Activated CD4-positive, alpha-beta T cell treated with anti-CD3 and anti-CD28 coated beads for 4 hours (primary cell): Measurements from ENCODE around the gene TAPT1.
"Not testable (repeated sequence)": the region's sequence is repeated elsewhere in the genome, so short reads cannot be mapped to it uniquely, and the experiment has no call there.

Experiments
- DNase-seq, 2 donors: peaks; one replicate each; pipeline ENCODE4 v3.0.0-alpha.2; 2020

TAPT1 gene

DNA sequence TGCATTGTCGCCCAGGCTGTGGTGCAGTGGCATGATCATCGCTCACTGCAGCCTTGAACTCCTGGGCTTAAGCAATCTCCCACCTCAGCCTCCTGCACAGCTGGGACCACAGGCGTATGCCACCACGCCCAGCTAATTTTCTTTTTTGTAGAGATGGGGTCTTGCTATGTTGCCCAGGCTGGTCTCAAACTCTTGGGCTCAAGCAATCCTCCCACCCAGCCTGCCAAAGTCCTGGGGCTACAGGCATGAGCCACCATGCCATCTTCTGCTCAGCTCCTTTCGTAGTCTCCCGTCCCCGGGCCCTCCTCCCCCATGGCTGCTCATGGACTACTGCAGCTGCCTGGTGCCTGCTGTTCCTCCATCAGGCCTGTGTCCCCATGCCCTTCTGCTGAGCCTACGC is 58.1 kb downstream of the TAPT1 start:
- no peak for DNase-seq

GRCh38 chr4:16165931-16166330 is 60.3 kb downstream of the TAPT1 start:
- DNase-seq = no peak

DNA sequence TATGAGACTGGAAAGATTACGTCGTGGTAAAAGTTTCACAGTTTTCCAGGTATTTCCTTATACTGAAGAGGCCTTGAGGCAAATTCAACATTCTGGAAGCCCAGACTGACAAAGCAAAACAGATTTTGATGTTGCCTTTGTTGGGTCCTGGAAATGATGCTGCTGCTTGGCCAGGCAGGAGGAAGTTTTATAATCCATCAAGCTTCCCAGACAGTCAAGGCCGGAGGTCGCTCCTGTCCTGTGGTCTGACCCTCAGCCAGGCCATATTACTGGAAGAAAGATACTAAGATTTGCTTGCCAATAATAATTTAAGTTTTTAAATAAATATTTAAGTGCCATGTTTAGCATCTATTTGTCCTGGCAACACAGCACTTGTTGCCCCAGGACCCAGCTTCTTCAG is 63.4 kb downstream of the TAPT1 start:
- DNase-seq = no peak

DNA sequence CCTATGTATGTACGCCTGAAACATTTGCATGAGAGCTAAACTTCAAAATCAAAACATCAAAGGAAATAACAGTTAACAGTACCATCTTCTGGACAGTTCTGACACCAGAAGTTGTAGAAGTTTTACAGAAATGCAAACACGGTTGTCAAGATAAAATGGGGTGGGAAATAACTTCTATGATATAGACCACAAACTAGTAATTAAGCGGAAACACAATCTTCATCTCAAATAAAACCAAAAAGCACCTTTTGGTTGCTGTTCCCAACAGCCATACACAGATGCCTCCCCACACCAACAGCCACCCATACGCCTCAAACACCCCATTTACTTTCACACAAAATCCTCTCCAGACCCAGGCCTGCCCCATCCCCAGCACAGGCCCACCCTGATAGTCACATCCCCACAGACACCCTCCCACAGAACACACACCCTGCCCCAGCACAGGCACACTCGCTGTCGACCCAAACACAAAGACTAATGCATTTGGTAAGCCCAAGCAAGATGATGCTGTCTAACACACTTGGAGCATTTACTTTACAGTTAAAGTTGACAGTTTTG is 64.3 kb downstream of the TAPT1 start:
- no peak for DNase-seq

DNA sequence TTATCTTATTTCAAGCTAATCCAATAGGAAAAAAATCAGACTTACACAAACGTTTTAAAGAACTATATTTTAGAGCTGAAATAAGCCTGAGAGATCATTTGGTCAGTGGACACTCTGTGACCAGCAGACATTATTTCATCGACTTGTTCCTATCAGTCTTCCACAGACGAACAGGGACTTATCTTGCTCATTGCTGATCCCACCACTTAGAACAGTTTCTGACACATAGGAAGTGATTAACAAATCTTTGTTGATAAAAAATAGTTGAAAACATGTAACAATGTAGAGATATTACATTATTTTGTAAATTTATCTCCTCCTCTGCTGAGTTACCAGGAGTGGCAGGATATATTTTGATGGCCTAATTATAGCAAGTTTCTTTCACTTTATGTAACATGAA is 65.8 kb downstream of the TAPT1 start:
- DNase-seq = no peak

DNA sequence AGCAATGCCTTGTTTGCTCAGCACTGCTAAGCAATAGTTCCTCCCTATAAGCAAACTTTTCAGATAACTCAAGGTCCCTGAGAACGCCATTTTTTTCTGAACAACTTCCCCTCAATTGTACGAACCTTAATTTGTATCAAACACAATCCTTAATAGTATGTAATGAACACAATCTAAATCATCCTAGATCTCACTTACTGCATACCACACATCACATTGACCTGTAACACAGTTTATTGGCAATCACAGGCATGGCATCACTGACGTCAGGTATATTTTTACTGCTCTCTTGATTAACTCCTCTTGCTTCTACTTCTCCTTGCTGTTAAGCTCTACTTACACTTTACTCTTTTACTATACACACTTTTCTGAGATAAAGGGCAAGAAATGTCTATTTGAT is 67.0 kb downstream of the TAPT1 start:
- DNase-seq = no peak

- no peak for DNase-seq
Observed at GRCh38 chr4:16158504-16158852, 67.8 kb downstream of the TAPT1 start.

DNA sequence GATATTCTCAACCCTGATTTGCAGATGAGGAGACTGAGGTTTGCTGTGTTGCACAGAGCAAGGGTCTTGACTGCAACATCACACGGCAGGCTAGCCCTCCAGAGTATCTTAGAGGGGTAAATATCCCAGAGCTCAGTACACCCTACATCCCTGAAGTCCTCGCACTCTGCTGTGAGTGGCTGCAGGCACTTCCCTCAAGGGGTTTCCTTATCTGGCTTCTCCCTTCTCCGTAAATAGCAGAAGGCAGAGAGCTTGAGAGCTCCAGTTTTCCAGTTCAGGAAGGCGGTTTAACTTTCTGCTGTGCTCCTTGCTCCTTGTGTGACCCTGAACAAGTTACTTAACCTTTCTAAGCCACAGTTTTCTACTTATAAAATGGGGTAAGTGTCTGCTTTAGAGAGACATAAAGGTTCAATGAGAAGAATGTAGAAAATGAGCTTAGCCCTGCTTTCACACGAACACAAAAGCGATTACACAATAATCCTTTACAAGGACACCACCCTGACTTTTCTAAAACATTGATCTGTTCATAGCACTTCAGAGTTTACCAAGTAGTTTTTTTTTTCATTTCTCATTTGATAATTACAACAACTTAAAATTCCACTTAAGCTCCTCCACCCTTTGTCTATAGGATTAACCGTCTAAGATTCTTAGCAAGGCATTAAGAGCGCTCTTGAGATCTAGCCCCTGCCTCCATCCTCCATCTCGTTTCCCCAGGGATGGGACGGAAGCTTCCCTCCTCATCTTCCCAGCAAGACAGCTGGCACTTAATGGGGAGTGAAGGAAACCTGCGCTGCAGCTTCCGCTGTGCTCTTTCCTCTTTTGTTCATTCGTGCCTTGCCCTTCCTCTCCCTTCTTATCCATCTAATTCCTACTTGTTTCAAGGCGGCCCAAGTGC is 68.4 kb downstream of the TAPT1 start:
- DNase-seq = no peak

DNA sequence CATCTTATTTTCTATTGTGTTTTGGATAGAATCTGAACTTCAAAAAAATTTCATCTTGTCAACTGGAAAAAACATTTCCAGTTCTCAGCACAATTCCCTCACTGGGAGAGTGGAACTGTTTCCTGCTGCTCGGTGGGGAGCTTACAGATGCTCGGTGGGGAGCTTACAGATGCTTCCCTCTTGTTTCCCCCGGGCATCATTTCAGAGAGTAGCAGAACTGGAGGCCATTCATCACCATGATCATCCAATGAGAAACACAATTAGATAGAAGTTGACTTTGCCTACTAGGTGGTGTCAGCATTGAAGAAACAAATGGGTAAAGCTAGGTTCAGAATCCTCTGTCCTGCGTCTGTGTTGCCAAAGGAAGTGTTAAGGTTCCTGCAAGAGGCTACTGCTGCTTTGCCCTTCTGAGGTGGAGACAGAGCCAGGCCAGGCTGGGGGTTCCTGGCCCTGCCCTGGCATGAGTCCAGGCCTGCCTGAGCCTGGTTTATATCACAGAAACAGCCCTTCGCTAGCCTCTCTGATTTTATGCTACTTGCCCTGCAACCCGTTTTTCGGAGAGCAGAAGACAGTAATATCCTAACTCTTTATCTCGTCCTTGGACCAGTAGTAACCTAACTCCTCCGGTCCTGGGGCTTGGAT is 70.6 kb downstream of the TAPT1 start:
- DNase-seq = no peak

DNA sequence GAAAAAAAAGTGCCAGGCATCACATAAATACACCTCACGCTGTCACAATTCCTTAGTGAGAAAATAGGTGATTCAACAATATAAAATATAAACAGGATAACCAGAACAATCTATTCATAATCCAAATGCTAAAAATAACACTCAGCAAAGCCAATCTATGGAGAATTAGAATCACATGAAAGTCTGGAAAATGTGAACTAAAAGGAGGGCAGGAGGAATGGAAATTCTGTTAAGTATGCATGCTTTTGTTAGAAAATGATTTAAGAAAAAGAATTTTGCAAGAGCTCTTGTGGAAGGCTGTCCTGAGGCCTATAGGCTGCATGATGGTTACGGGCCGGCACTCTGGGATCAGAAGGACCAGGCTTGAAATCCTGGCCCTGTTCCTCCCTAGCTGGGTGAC is 71.8 kb downstream of the TAPT1 start:
- DNase-seq = no peak

GRCh38 chr4:16150716-16151115 is 75.6 kb downstream of the TAPT1 start:
- DNase-seq = no peak

GRCh38 chr4:16144913-16145312 is 81.4 kb downstream of the TAPT1 start:
- DNase-seq = not testable (repeated sequence)

DNA sequence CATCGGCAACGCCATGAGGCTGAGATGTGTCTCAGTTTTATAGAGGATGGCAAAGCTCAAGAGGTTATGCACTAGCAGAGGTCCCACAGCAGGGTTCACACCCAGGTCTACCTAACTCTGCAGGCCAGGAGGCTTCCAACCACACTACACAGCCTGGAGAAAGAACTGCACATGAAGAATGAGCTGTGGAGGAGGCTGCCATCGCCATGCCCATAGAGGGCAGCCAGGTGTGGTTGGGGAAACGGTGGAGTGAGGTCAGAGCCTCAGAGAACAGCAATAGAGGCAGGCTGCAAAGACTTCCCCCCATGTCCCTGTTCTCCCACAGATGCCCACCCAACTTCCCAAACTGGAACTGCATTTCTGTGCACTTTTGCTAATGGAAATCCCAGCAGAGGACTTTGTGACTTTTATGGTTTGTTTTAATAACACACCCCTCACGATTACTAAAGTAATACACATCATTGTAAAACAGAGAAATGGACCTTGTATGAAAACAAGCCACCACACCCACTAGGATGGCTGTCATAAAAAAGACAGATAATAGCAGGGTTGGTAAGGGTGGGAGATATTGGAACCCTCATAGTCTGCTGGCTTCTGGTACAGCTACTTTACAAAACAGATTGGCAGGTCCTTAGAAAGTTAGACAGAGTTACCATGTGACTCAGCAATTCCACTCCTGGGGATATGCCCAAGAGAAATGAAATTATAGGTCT is 83.5 kb downstream of the TAPT1 start:
- DNase-seq = no peak

GRCh38 chr4:16140879-16141249 is 85.4 kb downstream of the TAPT1 start:
- DNase-seq = no peak

- no peak for DNase-seq
Observed at GRCh38 chr4:16140231-16140878, 85.9 kb downstream of the TAPT1 start.

- no peak for DNase-seq
Observed at GRCh38 chr4:16139066-16139945, 87.0 kb downstream of the TAPT1 start.

- DNase-seq = no peak
Observed at GRCh38 chr4:16136827-16137226, 89.4 kb downstream of the TAPT1 start.

DNA sequence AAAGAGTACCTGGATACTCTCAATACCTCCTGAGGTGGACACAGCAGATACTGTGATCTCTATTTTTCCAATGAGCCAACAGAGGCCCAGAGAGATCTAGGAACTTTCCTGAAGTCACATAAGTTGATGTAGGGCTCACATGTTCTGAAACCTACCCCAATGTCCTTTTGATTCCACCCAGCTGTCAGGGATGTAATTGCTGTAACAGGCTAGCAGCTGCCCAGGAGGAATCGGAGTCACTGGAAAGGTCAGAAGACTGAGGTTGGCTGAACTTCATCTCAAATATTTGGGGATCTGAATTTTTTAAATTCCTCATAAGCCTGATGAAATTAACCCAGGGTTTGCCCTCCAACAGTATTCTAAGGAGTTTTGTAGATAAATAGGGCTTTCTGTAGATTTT is 90.0 kb downstream of the TAPT1 start:
- DNase-seq = no peak

DNA sequence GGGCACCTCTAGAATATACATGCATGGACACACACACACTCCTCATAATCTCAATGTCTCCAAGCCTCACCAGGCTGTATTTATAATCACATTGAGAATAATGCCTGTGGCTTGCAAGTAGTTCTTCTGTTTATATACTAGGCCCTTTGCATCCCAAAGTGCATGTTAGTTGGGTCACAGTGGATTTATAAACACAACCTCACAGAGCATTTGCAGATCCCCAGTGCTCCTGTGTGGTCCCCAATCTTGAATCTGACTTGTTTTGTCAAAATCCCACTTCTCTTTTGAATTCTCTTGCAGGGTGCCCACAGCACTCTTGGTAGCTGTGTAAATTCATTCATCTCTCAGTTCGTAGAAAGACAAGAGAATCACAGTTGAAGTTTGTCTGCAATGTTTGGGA is 92.9 kb downstream of the TAPT1 start:
- DNase-seq = no peak

GRCh38 chr4:16131293-16131692 is 95.0 kb downstream of the TAPT1 start:
- DNase-seq = no peak

DNA sequence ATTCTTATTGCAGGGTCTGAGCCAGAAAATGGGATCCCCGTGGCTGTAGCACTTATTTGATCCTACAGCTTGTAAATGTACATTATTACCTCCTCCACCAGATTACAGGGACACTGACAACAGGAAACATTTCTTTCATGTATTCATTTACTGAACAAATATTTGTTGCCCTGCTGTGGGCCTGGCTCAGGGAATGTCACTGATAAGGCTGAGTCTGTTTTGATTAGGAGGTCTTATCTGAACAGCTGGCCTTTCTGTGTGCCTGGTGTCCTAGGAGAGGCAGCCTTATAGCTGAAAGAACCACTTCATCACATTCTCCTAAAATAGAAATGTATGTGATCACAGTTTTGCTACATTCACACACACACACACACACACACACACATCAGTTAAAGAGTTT is 96.9 kb downstream of the TAPT1 start:
- DNase-seq = no peak

GRCh38 chr4:16126714-16127113 is 99.6 kb downstream of the TAPT1 start:
- DNase-seq = no peak
